Activated naive CD4-positive, alpha-beta T cell treated with anti-CD3 and anti-CD28 coated beads, Interleukin-2, amount 10 ng/mL, durations not matched to agents 7 days and 5 days (primary cell): ENCODE measurements around the gene GMPS.
"Not testable (repeated sequence)": the region's sequence is repeated elsewhere in the genome, so short reads cannot be mapped to it uniquely, and the experiment has no call there.

Experiments
- CTCF ChIA-PET: fragments of 350-600 bp; sonication (Branson Sonifier 250); formaldehyde crosslinking; loops from one replicate; lab custom pipeline; 2021; ENCODE audit warnings: antibody characterized with exemption; lab: Charles Lee
- DNase-seq: peaks from one replicate; pipeline ENCODE4 v3.0.0-alpha.2; 2020
- H3K27ac Mint-ChIP-seq: one replicate; pipeline ENCODE4 v1.8.0; 2021; ENCODE audit warnings: mild to moderate bottlenecking, moderate library complexity, mixed read lengths
- H3K27me3 Mint-ChIP-seq: one replicate; pipeline ENCODE4 v1.8.0; 2021; ENCODE audit warnings: mild to moderate bottlenecking, mixed read lengths
- H3K36me3 Mint-ChIP-seq: one replicate; pipeline ENCODE4 v1.8.0; 2021; ENCODE audit warnings: mixed read lengths
- H3K4me1 Mint-ChIP-seq: one replicate; pipeline ENCODE4 v1.8.0; 2021; ENCODE audit warnings: mixed read lengths
- H3K4me3 Mint-ChIP-seq: one replicate; pipeline ENCODE4 v1.8.0; 2021; ENCODE audit warnings: mild to moderate bottlenecking, moderate library complexity, mixed read lengths
- H3K9me3 Mint-ChIP-seq: one replicate; pipeline ENCODE4 v1.8.0; 2021; ENCODE audit warnings: mixed read lengths

Gene GMPS

GRCh38 chr3:155870133-155870944, at the start of gene GMPS:
GMPS (plus strand) TSS chr3:155870650; CDS start chr3:155870871, 221 bp downstream.
- peaks cover 27% of the 10 kb centered on the region for H3K4me1 Mint-ChIP-seq
- CTCF ChIA-PET, result interaction anchor here (0.6 to 4.4 kb wide), 5 partner anchors 11 to 119 kb away, joined by 3 to 39 read pairs (median 4); partner anchors contain the start of genes C3orf33 and SLC33A1
- H3K27me3 Mint-ChIP-seq, result no peaks in the 10 kb centered on the region
- H3K27ac Mint-ChIP-seq, result peak within 1 kb of the TSS; percentile 95
- H3K36me3 Mint-ChIP-seq, result peaks cover 7% of the 10 kb centered on the region
- peak within 1 kb of the TSS; percentile 96 for H3K4me3 Mint-ChIP-seq
- DNase-seq, result peak; percentile 96
- no peaks in the 10 kb centered on the region for H3K9me3 Mint-ChIP-seq

GRCh38 chr3:155828490-155829098, 41.9 kb upstream of the GMPS start:
- CTCF ChIA-PET, H3K27ac Mint-ChIP-seq, H3K4me1 Mint-ChIP-seq, H3K27me3 Mint-ChIP-seq, H3K4me3 Mint-ChIP-seq, DNase-seq, H3K9me3 Mint-ChIP-seq: not testable (repeated sequence)
- peaks cover 18% of the 10 kb centered on the region for H3K36me3 Mint-ChIP-seq

GRCh38 chr3:155835341-155836071, 34.9 kb upstream of the GMPS start:
- H3K4me1 Mint-ChIP-seq, result no peaks in the 10 kb centered on the region
- CTCF ChIA-PET, result interaction anchor here (0.6 to 1.4 kb wide), 3 partner anchors 12 to 96 kb away, joined by 3 to 6 read pairs (median 3); partner anchors contain the start of gene C3orf33

GRCh38 chr3:155843569-155843968, 26.9 kb upstream of the GMPS start:
- Mint-ChIP-seq H3K4me3 (no peak overlapping the region), H3K36me3 (peaks cover 16% of the 10 kb centered on the region), H3K9me3 (no peaks in the 10 kb centered on the region), H3K27me3 (no peaks in the 10 kb centered on the region), H3K27ac (no peak overlapping the region), H3K4me1 (peaks cover 24% of the 10 kb centered on the region)
- CTCF ChIA-PET, result interaction anchor here (1.4 kb wide), 1 partner anchor 37 kb away, joined by 4 read pairs; no protein-coding TSS in a partner anchor
- DNase-seq, result no peak

More at GRCh38 chr3:155835341-155836071, 34.9 kb upstream of the GMPS start:
- no peak overlapping the region for H3K4me3 Mint-ChIP-seq
- no peaks in the 10 kb centered on the region for H3K27me3 Mint-ChIP-seq
- H3K9me3 Mint-ChIP-seq, result no peaks in the 10 kb centered on the region
- no peak for DNase-seq
- H3K36me3 Mint-ChIP-seq, result peaks cover 15% of the 10 kb centered on the region
- H3K27ac Mint-ChIP-seq, result no peak overlapping the region

- Mint-ChIP-seq H3K27ac (no peak overlapping the region), H3K27me3 (no peaks in the 10 kb centered on the region), H3K4me1 (peaks cover 38% of the 10 kb centered on the region), H3K36me3 (peaks cover 25% of the 10 kb centered on the region), H3K9me3 (no peaks in the 10 kb centered on the region), H3K4me3 (no peak overlapping the region)
- CTCF ChIA-PET, result interaction anchor here (0.9 to 1.9 kb wide), 2 partner anchors 12 to 40 kb away, joined by 3 to 5 read pairs; partner anchors contain the start of gene C3orf33
- no peak for DNase-seq
Observed at GRCh38 chr3:155846119-155846518, 24.3 kb upstream of the GMPS start.

GRCh38 chr3:155847993-155848392, 22.5 kb upstream of the GMPS start:
- H3K4me1 Mint-ChIP-seq, result peaks cover 54% of the 10 kb centered on the region
- no peaks in the 10 kb centered on the region for H3K9me3 Mint-ChIP-seq
- H3K36me3 Mint-ChIP-seq, result peaks cover 36% of the 10 kb centered on the region
- no peaks in the 10 kb centered on the region for H3K27me3 Mint-ChIP-seq
- DNase-seq, result no peak
- no peak overlapping the region for H3K27ac Mint-ChIP-seq
- CTCF ChIA-PET, result no interaction called here
- H3K4me3 Mint-ChIP-seq, result no peak overlapping the region

GRCh38 chr3:155849404-155849803, 21.0 kb upstream of the GMPS start:
- DNase-seq, H3K27me3 Mint-ChIP-seq, H3K4me3 Mint-ChIP-seq, H3K27ac Mint-ChIP-seq, H3K9me3 Mint-ChIP-seq, CTCF ChIA-PET: not testable (repeated sequence)
- Mint-ChIP-seq H3K4me1 (peaks cover 52% of the 10 kb centered on the region), H3K36me3 (peaks cover 38% of the 10 kb centered on the region)

- Mint-ChIP-seq H3K9me3 (no peaks in the 10 kb centered on the region), H3K4me3 (peak overlapping the region; percentile 86), H3K36me3 (peaks cover 33% of the 10 kb centered on the region), H3K27ac (peak overlapping the region; percentile 100), H3K27me3 (peaks cover 10% of the 10 kb centered on the region), H3K4me1 (peaks cover 54% of the 10 kb centered on the region)
- CTCF ChIA-PET, result interaction anchor here (0.6 to 3.2 kb wide), 2 partner anchors 46 to 49 kb away, joined by 4 to 20 read pairs; partner anchors contain the start of gene C3orf33
- no peak for DNase-seq
Observed at GRCh38 chr3:155852341-155852740, 18.1 kb upstream of the GMPS start.

- no peaks in the 10 kb centered on the region for H3K9me3 Mint-ChIP-seq
- H3K27ac Mint-ChIP-seq, result peak overlapping the region; percentile 100
- peaks cover 46% of the 10 kb centered on the region for H3K4me1 Mint-ChIP-seq
- H3K27me3 Mint-ChIP-seq, result peaks cover 21% of the 10 kb centered on the region
- H3K4me3 Mint-ChIP-seq, result peak overlapping the region; percentile 86
- peak; percentile 48 for DNase-seq
- CTCF ChIA-PET, result interaction anchor here (0.6 to 3.2 kb wide), 4 partner anchors 16 to 63 kb away, joined by 3 to 20 read pairs (median 6); partner anchors contain the start of gene C3orf33
- H3K36me3 Mint-ChIP-seq, result peaks cover 28% of the 10 kb centered on the region
Observed at GRCh38 chr3:155853214-155854140, 17.0 kb upstream of the GMPS start.

GRCh38 chr3:155854141-155854940, 16.1 kb upstream of the GMPS start, which contains the start of gene SLC33A1:
SLC33A1 (minus strand) TSS chr3:155854427; CDS start chr3:155853997, 430 bp downstream.
- H3K36me3 Mint-ChIP-seq, result peaks cover 26% of the 10 kb centered on the region
- CTCF ChIA-PET, result interaction anchor here (2.1 to 3.2 kb wide), 2 partner anchors 15 to 48 kb away, joined by 8 to 20 read pairs; partner anchors contain the start of gene C3orf33
- peak; percentile 99 for DNase-seq
- H3K4me1 Mint-ChIP-seq, result peaks cover 42% of the 10 kb centered on the region
- H3K4me3 Mint-ChIP-seq, result peak within 1 kb of the TSS; percentile 86
- H3K27me3 Mint-ChIP-seq, result peaks cover 21% of the 10 kb centered on the region
- no peaks in the 10 kb centered on the region for H3K9me3 Mint-ChIP-seq
- peak within 1 kb of the TSS; percentile 100 for H3K27ac Mint-ChIP-seq

GRCh38 chr3:155859859-155860258, 10.6 kb upstream of the GMPS start:
- CTCF ChIA-PET, result interaction anchor here (1.4 to 2.5 kb wide), 2 partner anchors 10 to 54 kb away, joined by 4 to 12 read pairs; partner anchors contain the start of gene C3orf33
- no peak for DNase-seq
- Mint-ChIP-seq H3K36me3 (peaks cover 2% of the 10 kb centered on the region), H3K4me3 (no peak overlapping the region), H3K27me3 (peaks cover 15% of the 10 kb centered on the region), H3K4me1 (peaks cover 43% of the 10 kb centered on the region), H3K27ac (no peak overlapping the region), H3K9me3 (peaks cover 6% of the 10 kb centered on the region)

GRCh38 chr3:155860424-155860823, 10.0 kb upstream of the GMPS start:
- H3K9me3 Mint-ChIP-seq, H3K4me3 Mint-ChIP-seq, DNase-seq, H3K36me3 Mint-ChIP-seq: not testable (repeated sequence)
- peaks cover 15% of the 10 kb centered on the region for H3K27me3 Mint-ChIP-seq
- H3K27ac Mint-ChIP-seq, result peak overlapping the region; percentile 45
- CTCF ChIA-PET, result interaction anchor here (2.5 kb wide), 1 partner anchor 54 kb away, joined by 12 read pairs; the partner anchor contains the start of gene C3orf33
- H3K4me1 Mint-ChIP-seq, result peaks cover 41% of the 10 kb centered on the region
